Stimulated activated CD4-positive, alpha-beta T cell treated with anti-CD3 and anti-CD28 coated beads, Interleukin-12 subunit alpha, Interleukin-12 subunit beta, amount 100 ng/mL, for 48 hours (primary cell): ENCODE data around the gene PTHLH.
A peak's percentile ranks its signal among the peaks of the same experiment; 100 is the strongest.

Experiments used
- DNase-seq, 3 donors: peaks; one replicate each; pipeline ENCODE4 v3.0.0-alpha.2; 2020; ENCODE audit warnings: low read depth in 2 of 3, low spot score in 1 of 3

The PTHLH gene

DNA sequence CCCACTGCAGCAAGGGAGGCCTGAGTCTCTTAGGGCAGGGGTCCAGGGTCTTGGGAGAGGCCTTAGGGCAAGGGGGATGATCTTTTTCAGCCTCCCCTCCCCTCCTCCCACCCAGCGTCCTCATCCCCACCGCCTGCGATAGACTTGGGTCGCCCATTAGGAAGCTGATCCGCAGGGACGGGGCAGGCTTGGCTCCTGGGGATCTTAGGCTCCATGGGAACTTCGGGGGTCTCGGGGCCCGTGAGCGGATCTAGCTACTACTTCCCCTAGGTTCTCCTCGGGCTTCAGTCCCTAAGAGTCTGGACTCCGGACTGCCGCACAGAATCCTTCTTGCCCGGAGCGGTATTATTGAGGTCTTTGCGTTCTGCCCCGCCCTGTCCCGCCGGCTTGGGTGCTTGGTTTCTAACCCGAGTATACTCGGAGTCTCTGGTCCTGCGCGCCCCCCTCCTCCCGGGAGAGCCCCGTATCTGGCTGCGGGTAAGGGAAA, 2.2 kb upstream of the PTHLH start:
- DNase-seq: no peak

GRCh38 chr12:27973487-27973890, 956 bp upstream of the PTHLH start:
- no peak for DNase-seq

GRCh38 chr12:27971606-27972005, 927 bp downstream of the PTHLH start:
- DNase-seq: no peak

DNA sequence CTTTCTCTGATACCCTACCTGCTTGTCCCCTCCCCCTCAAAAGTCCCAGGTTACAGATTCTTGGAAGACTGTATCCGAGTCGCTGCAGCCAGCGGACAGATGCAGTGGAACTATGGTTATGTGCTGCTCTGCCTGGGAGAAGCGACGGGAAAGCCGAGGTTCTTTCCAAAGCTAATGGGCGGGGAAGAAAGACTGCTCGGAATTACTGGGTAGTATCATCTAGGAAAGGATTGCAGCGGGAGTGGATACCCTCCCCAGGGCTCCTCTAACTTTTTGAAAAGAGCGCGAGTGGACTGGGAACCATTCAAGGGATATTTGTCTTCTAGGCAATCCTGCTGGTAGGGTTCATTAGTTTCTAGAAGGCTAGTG, 1.4 kb downstream of the PTHLH start:
- no peak for DNase-seq

- no peak for DNase-seq
Measured at GRCh38 chr12:27970401-27971120, 2.0 kb downstream of the PTHLH start.

GRCh38 chr12:27969624-27970400, 2.7 kb downstream of the PTHLH start:
- peak; percentile 21 to 49 (median 36) for DNase-seq

DNA sequence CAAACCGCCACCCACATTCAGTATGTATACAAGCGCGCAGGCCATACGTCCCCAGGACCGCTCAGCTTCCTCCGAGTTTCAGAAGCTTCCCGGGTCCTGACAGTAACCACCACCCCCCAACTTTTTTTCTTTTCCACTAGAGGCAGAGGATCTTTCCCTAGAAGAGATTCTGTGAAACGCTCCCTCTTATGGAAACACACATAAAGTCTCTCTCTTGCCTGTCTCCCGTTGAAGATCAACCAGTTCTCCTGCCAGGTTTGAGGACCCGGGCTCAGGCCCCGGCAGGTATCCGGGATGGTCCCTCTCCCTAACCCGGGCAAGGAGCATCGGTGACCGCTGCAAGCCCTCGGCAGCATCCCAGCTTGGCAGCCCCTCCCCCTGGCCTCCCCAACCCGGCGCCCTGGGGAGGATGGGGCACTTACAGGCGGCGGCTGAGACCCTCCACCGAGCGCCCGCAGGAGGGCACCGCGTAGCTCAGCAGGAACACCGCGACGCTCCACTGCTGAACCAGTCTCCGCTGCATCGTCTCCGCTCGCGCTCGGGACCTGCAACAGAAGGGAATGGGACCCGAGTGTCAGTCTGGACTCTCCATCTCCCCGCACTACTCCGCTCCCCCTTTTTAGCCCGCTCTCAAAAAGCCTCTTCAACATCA, 3.4 kb downstream of the PTHLH start:
- DNase-seq: no peak

DNA sequence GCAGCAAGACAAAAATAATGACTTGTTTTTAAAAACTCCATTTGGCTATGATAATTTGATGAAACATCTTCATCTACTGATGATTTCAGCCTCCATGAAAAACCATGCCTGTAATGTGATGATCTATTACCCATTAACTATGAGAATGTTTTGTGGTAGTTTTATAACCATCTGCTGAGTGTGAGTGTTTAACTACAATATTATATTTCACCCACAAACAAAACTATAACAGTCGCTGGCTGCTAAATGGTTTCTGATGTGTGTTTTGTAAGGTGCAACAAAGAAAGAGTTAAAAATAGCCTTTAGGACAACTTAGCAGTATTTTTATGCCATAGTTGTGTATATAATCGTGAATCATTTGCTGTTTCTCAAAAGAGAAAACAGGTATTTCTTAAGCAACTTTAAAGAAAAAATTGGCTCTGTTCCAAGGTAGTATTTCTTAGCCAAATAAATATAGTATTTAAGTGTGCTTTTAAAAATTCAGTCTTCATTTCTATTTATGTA, 4.9 kb downstream of the PTHLH start:
- DNase-seq: no peak

DNA sequence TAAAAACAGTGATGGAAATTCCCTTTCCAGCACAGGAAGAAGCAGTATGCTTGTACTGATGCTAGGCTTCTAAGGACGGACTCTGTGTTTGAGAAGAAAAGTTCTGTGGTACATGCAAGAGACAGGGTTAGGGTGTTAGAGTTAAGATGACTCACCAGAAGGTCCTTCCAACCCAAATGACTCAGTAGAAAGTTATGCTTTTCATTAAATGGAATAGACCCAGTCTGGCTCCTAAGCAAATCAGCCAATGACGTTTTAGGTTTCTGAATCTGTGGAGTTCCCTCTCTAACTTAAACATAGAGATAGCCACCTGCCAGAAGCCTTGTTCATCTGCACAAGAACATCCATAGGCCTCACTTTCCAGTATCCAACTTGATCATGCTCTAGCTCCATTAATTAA, 5.7 kb downstream of the PTHLH start:
- DNase-seq: no peak

- no peak for DNase-seq
Measured at GRCh38 chr12:27965966-27966365, 6.6 kb downstream of the PTHLH start.

GRCh38 chr12:27965411-27965810, 7.1 kb downstream of the PTHLH start:
- DNase-seq: no peak

DNA sequence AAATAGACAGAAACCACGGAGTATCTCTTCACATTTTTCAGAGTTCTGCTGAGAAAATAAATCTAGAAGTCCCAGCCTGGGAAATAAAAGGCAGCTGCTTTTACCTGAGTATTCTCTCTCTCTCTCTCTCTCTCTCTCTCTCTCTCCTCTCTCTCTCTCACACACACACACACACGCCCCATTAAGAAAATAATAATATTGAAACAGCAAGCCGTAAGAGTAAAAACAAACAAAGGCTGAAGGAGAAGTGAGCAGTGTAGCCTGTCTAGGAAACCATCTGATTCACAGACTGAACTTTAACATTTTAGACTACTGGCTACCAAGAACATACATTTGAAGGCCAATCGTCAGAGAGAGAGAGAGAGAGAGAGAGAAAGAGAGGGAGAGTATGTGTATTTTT, 8.4 kb downstream of the PTHLH start:
- DNase-seq: no peak

GRCh38 chr12:27960821-27961220, 11.7 kb downstream of the PTHLH start:
- no peak for DNase-seq

GRCh38 chr12:27958675-27959074, 13.9 kb downstream of the PTHLH start:
- no peak for DNase-seq

- DNase-seq: no peak
Measured at GRCh38 chr12:27957366-27957765, 15.2 kb downstream of the PTHLH start.

GRCh38 chr12:27953817-27954216, 18.7 kb downstream of the PTHLH start:
- no peak for DNase-seq

DNA sequence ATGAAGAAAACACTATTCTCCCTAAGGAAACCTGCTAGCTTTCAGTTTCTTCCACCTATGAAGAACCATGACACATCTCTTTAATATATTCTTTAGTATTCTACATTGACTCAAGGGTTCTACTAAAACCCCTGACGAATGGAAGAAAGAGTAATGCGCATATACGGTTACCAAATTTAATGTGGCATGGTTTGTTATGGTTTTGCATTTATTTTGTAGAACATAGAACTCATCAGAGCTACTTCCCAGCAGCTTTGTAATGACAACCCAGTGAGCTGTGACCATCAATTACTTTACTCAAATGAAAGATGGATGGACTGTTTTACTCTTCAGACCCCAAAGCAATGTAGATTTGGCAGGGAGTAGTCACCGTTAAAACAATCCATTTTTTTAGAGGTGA, 19.2 kb downstream of the PTHLH start:
- no peak for DNase-seq

GRCh38 chr12:27952510-27952909, 20.0 kb downstream of the PTHLH start:
- no peak for DNase-seq

DNA sequence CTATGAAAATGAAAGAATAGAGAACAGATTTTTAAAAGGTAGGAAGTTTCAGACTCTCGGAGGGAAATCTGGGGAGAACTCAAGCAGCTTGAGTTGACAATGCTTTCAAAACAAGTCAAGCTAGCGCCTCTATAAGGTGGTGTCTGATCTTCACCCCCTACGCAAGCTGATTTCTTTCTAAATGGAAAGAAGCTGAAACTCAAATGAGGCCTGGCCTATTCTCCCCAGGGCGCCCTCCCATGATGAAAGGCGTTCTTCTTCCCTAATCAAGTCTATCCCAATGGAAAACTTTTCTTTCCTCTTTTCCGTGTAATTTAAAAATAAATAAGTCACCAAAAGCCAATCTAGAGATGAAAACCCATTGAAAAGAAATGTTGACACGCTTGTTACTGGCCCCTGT, 20.6 kb downstream of the PTHLH start:
- DNase-seq: no peak

- DNase-seq: no peak
Measured at GRCh38 chr12:27946421-27946820, 26.1 kb downstream of the PTHLH start.

GRCh38 chr12:27940756-27941402, 31.7 kb downstream of the PTHLH start:
- DNase-seq: peak; percentile 64 to 73 (median 68)
